Keratinocyte (primary cell): ENCODE results near the gene CCDC186. TPM values are rescaled to one million over a fixed set of nuclear protein-coding genes. Genes with fewer than 3 reads are reported as not detected.
A peak's percentile ranks its signal among the peaks of the same experiment; 100 is the strongest.

Source experiments
- DNase-seq: peaks from one replicate; pipeline ENCODE4 v3.0.0-alpha.2; 2011; ENCODE audit warnings: low read depth, missing footprints, low spot score
- FAIRE-seq: peaks from 2 replicates; lab custom pipeline; 2011; peaks lifted over from hg19 to GRCh38; lab: Jason Lieb, UNC
- H2AFZ ChIP-seq: 2 replicates; pipeline ENCODE4 v1.6.0; 2012; ENCODE audit warnings: low read length, control low read depth, inconsistent platforms; ENCODE audit not compliant: control insufficient read depth
- H3K27ac ChIP-seq: 2 replicates; pipeline ENCODE4 v1.5.1; 2011; ENCODE audit warnings: low read length; ENCODE audit not compliant: control insufficient read depth, insufficient read depth
- H3K27me3 ChIP-seq: 3 replicates; pipeline ENCODE4 v1.6.0; 2011; ENCODE audit warnings: low read length; ENCODE audit not compliant: control insufficient read depth, insufficient read depth; ENCODE audit errors: extremely low read depth
- H3K36me3 ChIP-seq, 2 experiments: 2 replicates in 1 of 2; 3 replicates in 1 of 2; pipeline ENCODE4 v1.5.1; 2011; ENCODE audit warnings: low read length in 2 of 2, mild to moderate bottlenecking in 1 of 2; ENCODE audit not compliant: control insufficient read depth in 2 of 2, insufficient read depth in 2 of 2; ENCODE audit errors: extremely low read depth in 1 of 2
- H3K4me1 ChIP-seq: 3 replicates; pipeline ENCODE4 v1.5.1; 2011; ENCODE audit warnings: low read length; ENCODE audit not compliant: control insufficient read depth, insufficient read depth; ENCODE audit errors: extremely low read depth
- H3K4me2 ChIP-seq: 3 replicates; pipeline ENCODE4 v1.6.0; 2011; ENCODE audit warnings: low read depth, low read length; ENCODE audit not compliant: control insufficient read depth, insufficient read depth; ENCODE audit errors: extremely low read depth
- H3K4me3 ChIP-seq, 3 experiments: fragments of 200-600 bp in 1 of 3; sonication (generic) in 1 of 3; 2 replicates in 2 of 3; 3 replicates in 1 of 3; pipeline ENCODE4 v1.5.1; 2011 to 2016; ENCODE audit warnings: low read length in 3 of 3, mild to moderate bottlenecking in 3 of 3, control low read depth in 2 of 3, inconsistent platforms in 1 of 3, low read depth in 1 of 3, mixed read lengths in 1 of 3, mixed run types in 1 of 3, moderate library complexity in 1 of 3; ENCODE audit not compliant: control insufficient read depth in 2 of 3, insufficient read depth in 2 of 3; ENCODE audit errors: extremely low read depth in 1 of 3
- H3K79me2 ChIP-seq: 2 replicates; pipeline ENCODE4 v1.6.0; 2012; ENCODE audit warnings: low read length; ENCODE audit not compliant: control insufficient read depth, insufficient read depth
- H3K9ac ChIP-seq: 3 replicates; pipeline ENCODE4 v1.6.0; 2011; ENCODE audit warnings: low read length; ENCODE audit not compliant: control insufficient read depth, insufficient read depth; ENCODE audit errors: extremely low read depth
- H3K9me1 ChIP-seq: 3 replicates; pipeline ENCODE4 v1.6.0; 2011; ENCODE audit warnings: low read length; ENCODE audit not compliant: control insufficient read depth, insufficient read depth; ENCODE audit errors: extremely low read depth
- H3K9me3 ChIP-seq: 2 replicates; pipeline ENCODE4 v1.5.1; 2012; ENCODE audit warnings: low read depth, low read length; ENCODE audit not compliant: control insufficient read depth
- H4K20me1 ChIP-seq: 3 replicates; pipeline ENCODE4 v1.6.0; 2011; ENCODE audit warnings: low read length; ENCODE audit not compliant: control insufficient read depth, insufficient read depth; ENCODE audit errors: extremely low read depth
- EZH2 ChIP-seq: IDR thresholded peaks from one replicate; pipeline ENCODE4 v1.6.1; 2012; ENCODE audit warnings: inconsistent platforms, mild to moderate bottlenecking, low read length, moderate library complexity
- dilution Hi-C: fragments of 300-500 bp; cut with MboI; formaldehyde crosslinking; loops from one replicate; pipeline ENCODE4 v1.7.0; 2020; ENCODE audit warnings: low sequenced_read_pairs; ENCODE audit not compliant: extremely low pct_ligation_motif_present
- polyA plus RNA-seq, 5 experiments: library from polyadenylated mRNA; depleted of rRNA in 3 of 5; stranded (reverse) in 3 of 5; stranded (forward) in 1 of 5; unstranded in 1 of 5; fragments of >200 nt; gene quantifications; 1 replicate in 1 of 5; 2 replicates in 3 of 5; 3 replicates in 1 of 5; pipeline versions ENCODE4 v1.2.1 to v1.2.3, GENCODE V29; 2011 to 2012; ENCODE audit warnings: missing spikeins in 2 of 5, low read depth in 1 of 5, low replicate concordance in 1 of 5
- TF ChIP-seq, protein P1 (sequence below), 3 experiments: IDR thresholded peaks in 1 of 3; conservative IDR thresholded peaks in 1 of 3; optimal IDR thresholded peaks in 1 of 3; 2 replicates in 2 of 3; 3 replicates in 1 of 3; pipeline versions ENCODE3 to v1.5.1; 2011; ENCODE audit warnings: low read length in 3 of 3, mild to moderate bottlenecking in 3 of 3, moderate library complexity in 2 of 3, control low read depth in 1 of 3, inconsistent platforms in 1 of 3; ENCODE audit not compliant: insufficient read depth in 2 of 3; ENCODE audit errors: extremely low read depth in 1 of 3

The CCDC186 gene
- polyA plus RNA-seq, 1 donor (not counting 4 experiments of a cell fraction or from before 2014, with no cell fraction given), result 13.0 TPM

GRCh38 chr10:114163062-114163461 is 10.9 kb downstream of the CCDC186 start:
- no peak overlapping the region for H3K4me3 ChIP-seq
- peaks cover 12% of the 10 kb centered on the region for H3K4me1 ChIP-seq
- DNase-seq (no peak), FAIRE-seq (peak; percentile 63)
- no peak for TF ChIP-seq EZH2
- TF ChIP-seq, protein P1, sequence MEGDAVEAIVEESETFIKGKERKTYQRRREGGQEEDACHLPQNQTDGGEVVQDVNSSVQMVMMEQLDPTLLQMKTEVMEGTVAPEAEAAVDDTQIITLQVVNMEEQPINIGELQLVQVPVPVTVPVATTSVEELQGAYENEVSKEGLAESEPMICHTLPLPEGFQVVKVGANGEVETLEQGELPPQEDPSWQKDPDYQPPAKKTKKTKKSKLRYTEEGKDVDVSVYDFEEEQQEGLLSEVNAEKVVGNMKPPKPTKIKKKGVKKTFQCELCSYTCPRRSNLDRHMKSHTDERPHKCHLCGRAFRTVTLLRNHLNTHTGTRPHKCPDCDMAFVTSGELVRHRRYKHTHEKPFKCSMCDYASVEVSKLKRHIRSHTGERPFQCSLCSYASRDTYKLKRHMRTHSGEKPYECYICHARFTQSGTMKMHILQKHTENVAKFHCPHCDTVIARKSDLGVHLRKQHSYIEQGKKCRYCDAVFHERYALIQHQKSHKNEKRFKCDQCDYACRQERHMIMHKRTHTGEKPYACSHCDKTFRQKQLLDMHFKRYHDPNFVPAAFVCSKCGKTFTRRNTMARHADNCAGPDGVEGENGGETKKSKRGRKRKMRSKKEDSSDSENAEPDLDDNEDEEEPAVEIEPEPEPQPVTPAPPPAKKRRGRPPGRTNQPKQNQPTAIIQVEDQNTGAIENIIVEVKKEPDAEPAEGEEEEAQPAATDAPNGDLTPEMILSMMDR (optimal IDR thresholded peaks at IDR 0.05 in 1 of 3, IDR thresholded peaks at IDR 0.05 in 1 of 3, conservative IDR thresholded peaks at IDR 0.05 in 1 of 3; ENCODE audit: extremely low read depth in 1 of 3, insufficient read depth in 2 of 3, low read length in 3 of 3), result no peak
- dilution Hi-C loops, result no loop called here
- no peaks in the 10 kb centered on the region for H3K27me3 ChIP-seq
- no peaks in the 10 kb centered on the region for H3K9me3 ChIP-seq
- peak overlapping the region; percentile 25 for H3K4me2 ChIP-seq
- no peak overlapping the region for H3K27ac ChIP-seq
- H3K9me1 ChIP-seq, result no peaks in the 10 kb centered on the region
- no peak overlapping the region for H3K9ac ChIP-seq
- no peaks in the 10 kb centered on the region for H4K20me1 ChIP-seq
- no peaks in the 10 kb centered on the region for H3K36me3 ChIP-seq
- no peak overlapping the region for H2AFZ ChIP-seq
- peaks cover 37% of the 10 kb centered on the region for H3K79me2 ChIP-seq

DNA sequence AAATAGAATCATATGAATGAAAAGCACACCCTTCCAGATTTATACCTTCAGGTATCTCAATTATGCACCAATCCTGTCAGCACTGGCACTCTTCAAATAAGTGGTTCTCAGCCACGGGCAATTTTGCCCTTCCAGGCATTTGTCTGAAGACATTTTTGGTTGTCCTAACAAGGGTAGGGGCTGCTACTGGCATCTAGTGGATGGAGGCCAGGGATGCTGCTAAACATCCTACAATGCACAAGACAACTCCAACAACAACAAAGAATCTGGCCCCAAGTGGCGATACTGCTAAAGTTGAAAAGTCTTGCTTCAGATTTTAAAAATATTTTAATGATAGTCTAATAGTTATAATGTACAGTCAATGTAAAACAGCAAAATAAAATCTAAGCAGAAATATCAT is 16.1 kb downstream of the CCDC186 start:
- no peak overlapping the region for H3K4me2 ChIP-seq
- H3K9me3 ChIP-seq, result no peaks in the 10 kb centered on the region
- TF ChIP-seq, protein P1 (optimal IDR thresholded peaks at IDR 0.05 in 1 of 3, IDR thresholded peaks at IDR 0.05 in 1 of 3, conservative IDR thresholded peaks at IDR 0.05 in 1 of 3; ENCODE audit: extremely low read depth in 1 of 3, insufficient read depth in 2 of 3, low read length in 3 of 3), result peak in 2 of 3 experiments; percentile 20 to 29
- no peak for TF ChIP-seq EZH2
- dilution Hi-C loops, result no loop called here
- H2AFZ ChIP-seq, result no peak overlapping the region
- no peak for FAIRE-seq
- peaks cover 0 to 2% of the 10 kb centered on the region in 2 experiments for H3K36me3 ChIP-seq
- H3K27me3 ChIP-seq, result no peaks in the 10 kb centered on the region
- peaks cover 14% of the 10 kb centered on the region for H3K79me2 ChIP-seq
- no peak overlapping the region for H3K27ac ChIP-seq
- H3K4me3 ChIP-seq, result no peak overlapping the region
- no peaks in the 10 kb centered on the region for H4K20me1 ChIP-seq
- H3K9me1 ChIP-seq, result no peaks in the 10 kb centered on the region
- no peaks in the 10 kb centered on the region for H3K4me1 ChIP-seq
- H3K9ac ChIP-seq, result no peak overlapping the region
- DNase-seq, result no peak
